Measurements from ENCODE around the gene DNAJC11. TPM values are rescaled to one million over a fixed set of nuclear protein-coding genes. Genes with fewer than 3 reads are reported as not detected.

Gene DNAJC11
- total RNA-seq, 1 experiment from 2014 or later = 102 TPM

- Mint-ChIP-seq H3K9me3 (no peaks in the 10 kb centered on the region), H3K36me3 (peaks cover 30% of the 10 kb centered on the region), H3K4me1 (no peaks in the 10 kb centered on the region), H3K27me3 (ENCODE audit: low read depth) (no peaks in the 10 kb centered on the region), H3K4me3 (no peak overlapping the region), H3K27ac (no peak overlapping the region)
- ChIA-PET CTCF (interaction anchor here (1.2 kb wide), 1 partner anchor 43 kb away, joined by 4 read pairs; no protein-coding TSS in a partner anchor), POLR2A (no interaction called here)
- TF ChIP-seq ATF6 (CRISPR knock-in tag; IDR thresholded peaks at IDR 0.05) (no peak), TEAD1 (CRISPR knock-in tag; IDR thresholded peaks at IDR 0.05) (no peak), NFYB (CRISPR knock-in tag; conservative IDR thresholded peaks at IDR 0.05; ENCODE audit: low read depth) (no peak), SP1 (CRISPR knock-in tag; conservative IDR thresholded peaks at IDR 0.05) (no peak), ZNF232 (CRISPR knock-in tag; IDR thresholded peaks at IDR 0.05) (no peak), ZNF512 (CRISPR knock-in tag; IDR thresholded peaks at IDR 0.05; ENCODE audit: borderline replicate concordance) (no peak), GABPB1 (CRISPR knock-in tag; IDR thresholded peaks at IDR 0.05) (no peak), FOXJ3 (CRISPR knock-in tag; IDR thresholded peaks at IDR 0.05; ENCODE audit: borderline replicate concordance) (no peak), E2F5 (CRISPR knock-in tag; IDR thresholded peaks at IDR 0.05) (no peak), ZSCAN18 (CRISPR knock-in tag; IDR thresholded peaks at IDR 0.05) (no peak), HMGA2 (CRISPR knock-in tag; IDR thresholded peaks at IDR 0.05) (no peak), ETV6 (CRISPR knock-in tag; IDR thresholded peaks at IDR 0.05) (no peak), ZNF671 (CRISPR knock-in tag; IDR thresholded peaks at IDR 0.05) (no peak), FOXP4 (CRISPR knock-in tag; IDR thresholded peaks at IDR 0.05) (no peak), RELA (CRISPR knock-in tag; IDR thresholded peaks at IDR 0.05; ENCODE audit: borderline replicate concordance) (no peak), ZNF425 (CRISPR knock-in tag; conservative IDR thresholded peaks at IDR 0.05) (no peak), CBFB (CRISPR knock-in tag; IDR thresholded peaks at IDR 0.05; ENCODE audit: low read depth) (no peak), ATF1 (CRISPR knock-in tag; IDR thresholded peaks at IDR 0.05) (no peak)
- ATAC-seq = no peak
- DNase-seq (ENCODE audit: low spot score) = no peak
Measured at GRCh38 chr1:6591644-6592043, 110.0 kb downstream of the DNAJC11 start.

Data from WTC11 (cell line).